ENCODE data around the gene NTM. TPM values are rescaled to one million over a fixed set of nuclear protein-coding genes. Genes with fewer than 3 reads are reported as not detected.

Gene NTM
- total and polyA plus RNA-seq, 9 donors: 0.16 to 8.5 (median 0.55) TPM; not detected in 3

DNA sequence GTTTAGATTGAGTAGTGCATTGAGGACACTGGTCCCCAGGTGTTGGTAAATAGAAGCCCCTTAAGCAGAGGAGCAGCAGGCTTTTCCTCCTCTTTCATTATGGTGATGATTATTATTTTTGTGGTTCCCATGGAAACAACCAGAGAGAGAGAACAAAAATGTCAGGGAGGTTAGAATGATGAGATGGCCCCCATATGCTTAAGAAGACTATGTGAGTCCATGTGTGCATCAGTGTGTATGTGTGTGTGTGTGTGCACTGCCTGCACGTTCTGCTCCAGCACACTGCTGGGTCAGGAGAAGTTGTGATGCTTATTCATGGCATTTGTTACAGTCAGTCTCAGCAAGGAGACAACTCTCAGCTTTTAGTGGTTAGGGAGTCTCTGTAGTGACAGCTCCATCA lies 724.2 kb downstream of the NTM start:
- TF ChIP-seq EP300 (IDR thresholded peaks at IDR 0.05) (no peak), POLR2A (IDR thresholded peaks at IDR 0.05) (no peak)
- TF ChIP-seq, protein P1, sequence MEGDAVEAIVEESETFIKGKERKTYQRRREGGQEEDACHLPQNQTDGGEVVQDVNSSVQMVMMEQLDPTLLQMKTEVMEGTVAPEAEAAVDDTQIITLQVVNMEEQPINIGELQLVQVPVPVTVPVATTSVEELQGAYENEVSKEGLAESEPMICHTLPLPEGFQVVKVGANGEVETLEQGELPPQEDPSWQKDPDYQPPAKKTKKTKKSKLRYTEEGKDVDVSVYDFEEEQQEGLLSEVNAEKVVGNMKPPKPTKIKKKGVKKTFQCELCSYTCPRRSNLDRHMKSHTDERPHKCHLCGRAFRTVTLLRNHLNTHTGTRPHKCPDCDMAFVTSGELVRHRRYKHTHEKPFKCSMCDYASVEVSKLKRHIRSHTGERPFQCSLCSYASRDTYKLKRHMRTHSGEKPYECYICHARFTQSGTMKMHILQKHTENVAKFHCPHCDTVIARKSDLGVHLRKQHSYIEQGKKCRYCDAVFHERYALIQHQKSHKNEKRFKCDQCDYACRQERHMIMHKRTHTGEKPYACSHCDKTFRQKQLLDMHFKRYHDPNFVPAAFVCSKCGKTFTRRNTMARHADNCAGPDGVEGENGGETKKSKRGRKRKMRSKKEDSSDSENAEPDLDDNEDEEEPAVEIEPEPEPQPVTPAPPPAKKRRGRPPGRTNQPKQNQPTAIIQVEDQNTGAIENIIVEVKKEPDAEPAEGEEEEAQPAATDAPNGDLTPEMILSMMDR (IDR thresholded peaks at IDR 0.05): no peak
- Histone ChIP-seq H3K9me3 (no peaks in the 10 kb centered on the region), H3K4me3 (no peak overlapping the region), H3K36me3 (no peaks in the 10 kb centered on the region), H3K4me1 (ENCODE audit: insufficient read depth) (no peaks in the 10 kb centered on the region), H3K27me3 (no peaks in the 10 kb centered on the region), H3K27ac (no peak overlapping the region)
- intact Hi-C loops (cut with DNase I): loop anchor here in 1 of 4 donors (5.0 kb wide), 1 partner anchor 273 kb away; no protein-coding TSS in a partner anchor
- WGBS, 3 donors: 30 to 63% (median 43%) methylated on average over 1 of the region's 1 CpG
- DNase-seq: no peak

DNA sequence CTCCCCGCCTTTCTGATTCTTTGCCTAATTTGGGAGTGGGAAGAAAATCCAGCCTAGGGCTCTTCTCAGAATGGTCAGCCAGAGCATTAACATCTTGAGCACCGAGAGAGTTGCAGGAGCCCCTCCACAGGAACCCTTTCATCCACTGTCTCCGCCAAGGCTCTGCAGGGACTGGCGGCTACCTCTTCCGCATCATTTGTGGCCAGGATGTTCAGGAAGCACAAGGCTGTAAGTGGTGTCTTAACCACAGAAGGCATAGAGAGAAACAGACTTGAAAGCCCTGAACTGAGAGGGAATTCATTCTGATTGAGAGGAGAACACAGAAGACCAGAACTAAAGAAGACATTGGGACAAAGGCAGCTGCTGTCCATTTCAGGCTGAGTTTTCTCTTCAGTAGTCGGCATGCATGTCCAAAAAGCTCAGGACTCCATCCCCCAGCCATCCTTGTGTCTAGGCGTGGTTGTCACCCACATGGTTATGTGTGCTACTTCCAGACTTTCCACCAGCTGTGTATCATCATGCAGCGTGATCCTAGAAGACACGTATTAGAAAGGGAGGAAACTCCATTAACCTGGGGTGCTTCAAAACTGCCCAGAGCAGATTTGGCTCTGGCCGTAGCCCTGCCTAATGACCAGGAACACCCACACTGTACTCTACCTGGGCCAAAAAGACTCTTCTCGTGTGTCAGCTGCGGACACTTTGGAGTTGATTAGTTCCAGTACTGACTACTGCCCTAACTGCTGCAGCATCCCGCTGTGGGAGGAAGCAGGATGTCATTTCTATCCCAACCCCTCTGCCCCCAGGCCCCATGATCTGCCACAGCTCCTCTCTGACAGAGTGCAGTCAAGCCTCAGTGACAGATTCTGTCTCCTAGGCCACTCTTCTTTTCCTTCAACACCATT lies 725.1 kb downstream of the NTM start:
- TF ChIP-seq, protein P1 (IDR thresholded peaks at IDR 0.05): no peak
- TF ChIP-seq POLR2A (IDR thresholded peaks at IDR 0.05): no peak
- no peak for TF ChIP-seq EP300 (IDR thresholded peaks at IDR 0.05)
- 46 to 53% (median 50%) methylated on average over 13 of the region's 13 CpGs for WGBS, 3 donors
- Histone ChIP-seq H3K27me3 (no peaks in the 10 kb centered on the region), H3K36me3 (no peaks in the 10 kb centered on the region), H3K27ac (no peak overlapping the region), H3K4me3 (no peak overlapping the region), H3K9me3 (no peaks in the 10 kb centered on the region), H3K4me1 (ENCODE audit: insufficient read depth) (no peaks in the 10 kb centered on the region)
- no peak for DNase-seq
- intact Hi-C loops (cut with DNase I): no loop called here

DNA sequence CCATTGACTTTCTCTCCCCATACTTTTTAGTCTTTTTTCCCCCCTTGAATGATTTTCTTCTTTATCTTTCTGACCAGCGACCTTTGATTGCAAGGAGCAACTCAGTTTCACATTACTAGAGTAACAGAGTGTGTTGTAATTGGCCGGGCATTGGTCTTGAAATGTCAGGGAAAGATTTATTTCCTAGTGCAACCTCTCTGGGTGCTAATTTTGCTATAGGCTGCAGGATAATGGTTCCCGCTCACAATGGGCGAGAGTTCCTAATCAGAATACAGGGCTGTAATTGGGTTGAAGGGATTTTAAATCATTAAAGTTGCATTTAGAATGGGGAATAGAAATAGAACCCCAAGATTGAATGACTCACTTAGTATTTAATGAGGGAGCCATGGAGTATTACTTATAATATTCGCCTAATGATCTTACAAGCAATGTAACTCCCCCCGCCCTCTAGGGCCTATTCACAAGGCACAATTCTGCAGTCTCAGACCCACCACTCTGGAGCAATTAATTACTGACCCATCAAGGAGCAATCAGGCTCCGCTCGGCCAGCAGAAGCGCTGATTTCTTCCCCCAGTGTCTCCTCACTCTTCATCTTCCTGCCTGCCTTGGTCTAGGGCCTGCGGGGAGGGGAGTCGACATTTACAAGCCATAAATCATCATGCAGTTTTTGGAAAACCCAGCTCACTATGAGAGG lies 725.9 kb downstream of the NTM start:
- 49 to 63% (median 56%) methylated on average over 11 of the region's 11 CpGs for WGBS, 3 donors
- Histone ChIP-seq H3K36me3 (no peaks in the 10 kb centered on the region), H3K27ac (no peak overlapping the region), H3K27me3 (no peaks in the 10 kb centered on the region), H3K9me3 (no peaks in the 10 kb centered on the region), H3K4me1 (ENCODE audit: insufficient read depth) (no peaks in the 10 kb centered on the region), H3K4me3 (no peak overlapping the region)
- TF ChIP-seq, protein P1 (IDR thresholded peaks at IDR 0.05): no peak
- TF ChIP-seq POLR2A (IDR thresholded peaks at IDR 0.05): no peak
- no peak for TF ChIP-seq EP300 (IDR thresholded peaks at IDR 0.05)
- no peak for DNase-seq
- intact Hi-C loops (cut with DNase I): no loop called here

DNA sequence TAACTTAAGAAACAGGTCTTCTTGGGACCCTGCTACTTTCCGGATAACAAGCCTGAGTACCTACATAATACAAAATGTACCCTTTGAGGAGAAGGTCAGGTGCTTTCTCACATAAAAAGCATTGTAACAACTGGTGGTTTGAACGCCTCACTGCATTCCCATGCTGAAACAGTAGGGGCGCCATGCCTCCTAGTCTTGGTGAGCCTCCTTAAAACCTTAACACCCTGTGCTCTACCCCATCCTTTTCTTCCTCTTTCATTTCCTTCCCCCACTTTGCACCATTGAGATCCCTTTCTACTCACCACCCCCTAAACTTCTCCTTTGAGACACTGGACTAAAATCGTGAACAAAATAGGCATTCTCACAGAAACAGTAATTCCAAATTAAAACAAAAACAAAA lies 729.3 kb downstream of the NTM start:
- no peak for DNase-seq
- TF ChIP-seq, protein P1 (IDR thresholded peaks at IDR 0.05): no peak
- TF ChIP-seq POLR2A (IDR thresholded peaks at IDR 0.05) (no peak), EP300 (IDR thresholded peaks at IDR 0.05) (no peak)
- WGBS, 3 donors: 65 to 66% (median 65%) methylated on average over 4 of the region's 4 CpGs
- no peaks in the 10 kb centered on the region for H3K36me3 ChIP-seq
- H3K9me3 ChIP-seq: no peaks in the 10 kb centered on the region
- H3K4me1 ChIP-seq (ENCODE audit: insufficient read depth): no peaks in the 10 kb centered on the region
- no peak overlapping the region for H3K27ac ChIP-seq
- intact Hi-C loops (cut with DNase I): no loop called here
- no peak overlapping the region for H3K4me3 ChIP-seq
- H3K27me3 ChIP-seq: no peaks in the 10 kb centered on the region
